Measurements from ENCODE around the gene GGA1. TPM values are rescaled to one million over a fixed set of nuclear protein-coding genes. Genes with fewer than 3 reads are reported as not detected.
A peak's percentile ranks its signal among the peaks of the same experiment; 100 is the strongest.

Gene GGA1
- total and polyA plus RNA-seq, 2 of the 4 experiments (the other 2 are of a cell fraction) = 17.2 to 48.5 TPM

DNA sequence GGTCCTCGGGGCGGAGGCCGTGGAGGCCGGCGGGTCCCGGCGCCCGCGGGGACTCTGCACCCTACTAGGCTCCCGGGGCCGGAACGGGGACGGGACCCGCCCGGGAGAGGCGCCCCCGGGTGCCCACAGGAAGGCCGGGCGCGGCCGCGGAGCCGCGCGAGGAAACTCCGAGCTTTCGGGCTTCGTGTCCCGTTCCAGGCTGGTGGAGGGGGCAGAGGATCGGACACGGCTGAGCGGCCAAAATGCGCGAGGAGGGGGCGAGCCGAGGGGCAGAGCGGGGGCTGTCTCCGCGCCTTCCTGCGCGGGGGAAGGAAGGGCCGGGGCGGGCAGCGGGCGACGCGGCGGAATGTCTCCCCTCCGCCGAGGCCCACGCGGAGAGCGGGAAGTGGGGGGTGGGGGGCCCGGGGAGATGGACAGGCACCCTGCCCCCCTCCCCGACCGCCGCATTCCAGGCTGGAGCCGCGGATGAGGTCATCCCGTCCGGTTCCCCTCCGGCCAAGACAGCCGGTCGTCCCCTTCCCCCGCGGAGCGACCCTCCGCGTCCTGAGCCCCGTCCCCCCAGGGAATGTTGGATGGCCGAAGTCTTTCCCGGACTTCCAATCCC lies 47.9 kb upstream of the GGA1 start:
- H3K23ac ChIP-seq (ENCODE audit: low read depth, low read length) = peak overlapping the region; percentile 90
- peak overlapping the region; percentile 95 for H3K56ac ChIP-seq (ENCODE audit: extremely low read depth, insufficient read depth, low read length)
- ChIA-PET POLR2A (ENCODE audit: unreplicated experiment) (interaction anchor here (0.6 to 2.1 kb wide), 2 partner anchors 11 to 187 kb away, joined by 4 read pairs; no protein-coding TSS in a partner anchor), CTCF (interaction anchor here (1.1 to 1.4 kb wide), 2 partner anchors 15 to 27 kb away, joined by 3 to 4 read pairs; no protein-coding TSS in a partner anchor)
- peak overlapping the region; percentile 95 for H3K4ac ChIP-seq (ENCODE audit: low read depth, low read length)
- H3K27ac ChIP-seq (ENCODE audit: insufficient read depth, low read length) = peak overlapping the region; percentile 100
- no peak overlapping the region for H2BK20ac ChIP-seq (ENCODE audit: low read depth, low read length)
- peak overlapping the region; percentile 85 to 90 for H4K8ac ChIP-seq (ENCODE audit: low read depth in 2 of 2, low read length in 2 of 2)
- H3K27me3 ChIP-seq (ENCODE audit: control insufficient read depth, insufficient read depth, low read length) = no peaks in the 10 kb centered on the region
- peaks cover 21% of the 10 kb centered on the region for H3K9me1 ChIP-seq (ENCODE audit: insufficient read depth, low read length)
- H3K14ac ChIP-seq (replicated peaks; ENCODE audit: low read depth, low read length) = peak overlapping the region; percentile 93
- ATAC-seq (ENCODE audit: low read depth) (peak; percentile 25), DNase-seq (peak; percentile 53)
- peaks cover 29% of the 10 kb centered on the region for H3K4me1 ChIP-seq (ENCODE audit: control insufficient read depth, insufficient read depth, low read length)
- peak overlapping the region; percentile 43; the same call in 1 of the 3 replicates for H2BK15ac ChIP-seq (ENCODE audit: low read depth, low read length)
- no TSS peak for BruUV-seq (replicated peaks)
- TF ChIP-seq MAZ (IDR thresholded peaks at IDR 0.05; ENCODE audit: borderline replicate concordance, low read depth, low read length) = peak; percentile 73
- TF ChIP-seq FOS (IDR thresholded peaks at IDR 0.05; ENCODE audit: low read depth, low read length) = 0 out of 2 replicates have a peak, but pooled peaks have one; percentile 7
- TF ChIP-seq NFE2L2 (IDR thresholded peaks at IDR 0.05; ENCODE audit: low read depth, low read length) = no peak
- TF ChIP-seq MXI1 (IDR thresholded peaks at IDR 0.05; ENCODE audit: borderline replicate concordance, low read depth, low read length) = 0 out of 2 replicates have a peak, but pooled peaks have one; percentile 20
- TF ChIP-seq RAD21 (IDR thresholded peaks at IDR 0.05; ENCODE audit: low read length) = no peak
- TF ChIP-seq POLR2A (IDR thresholded peaks at IDR 0.05; ENCODE audit: low read depth, low read length) = peak; percentile 31; the same call in 1 of the 2 replicates
- H3K36me3 ChIP-seq (ENCODE audit: control insufficient read depth, insufficient read depth, low read length) = peaks cover 9% of the 10 kb centered on the region
- dilution Hi-C loops (cut with HindIII; ENCODE audit: low sequenced_read_pairs, unreplicated experiment) = no loop called here
- H2BK5ac ChIP-seq (ENCODE audit: low read depth, low read length, poor library complexity, severe bottlenecking) = peak overlapping the region; percentile 99
- peak overlapping the region; percentile 87 for H3K18ac ChIP-seq (ENCODE audit: low read depth, low read length)
- in situ Hi-C loops (cut with MboI; ENCODE audit: low sequenced_read_pairs) = no loop called here
- peak overlapping the region; percentile 52 for H4K5ac ChIP-seq (ENCODE audit: low read depth, low read length)
- no peaks in the 10 kb centered on the region for H3K9me3 ChIP-seq (ENCODE audit: control insufficient read depth, insufficient read depth, low read length)
- peak overlapping the region; percentile 82 for H3K4me2 ChIP-seq (ENCODE audit: low read depth, low read length)
- peak overlapping the region; percentile 86 for H2AFZ ChIP-seq (replicated peaks; ENCODE audit: low read length, poor library complexity)
- peak overlapping the region; percentile 89 for H2BK120ac ChIP-seq (ENCODE audit: low read depth, low read length)
- H2AK5ac ChIP-seq (ENCODE audit: low read depth, low read length) = peak overlapping the region; percentile 98
- peak overlapping the region; percentile 82 for H3K4me3 ChIP-seq (ENCODE audit: insufficient read depth, low read depth, low read length)
- peak overlapping the region; percentile 99 for H2AK9ac ChIP-seq (replicated peaks; ENCODE audit: low read depth, low read length, poor library complexity)
- H3K79me1 ChIP-seq (ENCODE audit: low read depth in 1 of 2, low read length in 2 of 2) = peaks cover 4 to 46% of the 10 kb centered on the region in 2 experiments; a peak in 2 of 4 replicates
- intact Hi-C loops (cut with micrococcal nuclease) = loop anchor here (1.0 kb wide), 1 partner anchor 14 kb away; no protein-coding TSS in a partner anchor
- H4K20me1 ChIP-seq (ENCODE audit: insufficient read depth, low read length) = peaks cover 47% of the 10 kb centered on the region
- peak overlapping the region; percentile 98 for H3K9ac ChIP-seq (ENCODE audit: low read depth, low read length)
- H4K91ac ChIP-seq (ENCODE audit: insufficient read depth, low read depth, low read length) = peak overlapping the region; percentile 90
- WGBS, 2 experiments (ENCODE audit: extremely low coverage in 2 of 2, insufficient read length in 1 of 2) = 1% methylated on average over 42 of the region's 72 CpGs; no CpG with 5 or more reads in 1 of the 2 experiments

Measured in IMR-90 (cell line).